Kidney epithelial cell (primary cell): ENCODE measurements around the gene FHDC1. TPM values are rescaled to one million over a fixed set of nuclear protein-coding genes. Genes with fewer than 3 reads are reported as not detected.

Experiments
- DNase-seq: peaks from one replicate; pipeline ENCODE4 v3.0.0-alpha.2; 2010; ENCODE audit warnings: low read depth
- H3K27me3 ChIP-seq: 2 replicates; pipeline ENCODE4 v1.6.0; 2011; ENCODE audit warnings: low read length; ENCODE audit not compliant: control insufficient read depth, insufficient read depth
- H3K36me3 ChIP-seq: 2 replicates; pipeline ENCODE4 v1.5.1; 2011; ENCODE audit warnings: low read length; ENCODE audit not compliant: control insufficient read depth, insufficient read depth
- H3K4me3 ChIP-seq: 2 replicates; pipeline ENCODE4 v1.5.1; 2011; ENCODE audit warnings: low read depth, mild to moderate bottlenecking, control low read depth, low read length
- CTCF ChIP-seq: IDR thresholded peaks from 2 replicates; pipeline ENCODE4 v1.5.1; 2011; ENCODE audit warnings: mild to moderate bottlenecking, moderate library complexity, low read length, control low read depth, inconsistent platforms; ENCODE audit not compliant: insufficient read depth, poor library complexity, severe bottlenecking
- total RNA-seq: library from RNA; depleted of rRNA; stranded (reverse); fragments of >200 nt; gene quantifications from 2 replicates; pipeline ENCODE4 v1.2.3, GENCODE V29; 2015

Gene FHDC1
- total RNA-seq, 1 donor from 2014 or later = 3.1 TPM

GRCh38 chr4:153024466-153024865 lies 88.3 kb downstream of the FHDC1 start:
- no peak overlapping the region for H3K4me3 ChIP-seq
- no peak for DNase-seq
- TF ChIP-seq CTCF = no peak
- H3K36me3 ChIP-seq = no peaks in the 10 kb centered on the region
- no peaks in the 10 kb centered on the region for H3K27me3 ChIP-seq

GRCh38 chr4:153025406-153025805 lies 89.3 kb downstream of the FHDC1 start:
- TF ChIP-seq CTCF = no peak
- H3K4me3 ChIP-seq = no peak overlapping the region
- H3K27me3 ChIP-seq = no peaks in the 10 kb centered on the region
- DNase-seq = no peak
- no peaks in the 10 kb centered on the region for H3K36me3 ChIP-seq

- TF ChIP-seq CTCF = no peak
- no peak for DNase-seq
- Histone ChIP-seq H3K27me3 (no peaks in the 10 kb centered on the region), H3K36me3 (no peaks in the 10 kb centered on the region), H3K4me3 (no peak overlapping the region)
Measured at GRCh38 chr4:153026591-153027346, 90.6 kb downstream of the FHDC1 start.

GRCh38 chr4:153027866-153028265 lies 91.7 kb downstream of the FHDC1 start:
- Histone ChIP-seq H3K36me3 (no peaks in the 10 kb centered on the region), H3K27me3 (no peaks in the 10 kb centered on the region), H3K4me3 (no peak overlapping the region)
- DNase-seq = no peak
- no peak for TF ChIP-seq CTCF

GRCh38 chr4:153028535-153028934 lies 92.4 kb downstream of the FHDC1 start:
- no peak for DNase-seq
- Histone ChIP-seq H3K27me3 (no peaks in the 10 kb centered on the region), H3K4me3 (no peak overlapping the region), H3K36me3 (no peaks in the 10 kb centered on the region)
- no peak for TF ChIP-seq CTCF

Other genes with a start within 250 kb of the FHDC1 start
- 0.14 and 0.29 TPM in 2 replicates for gene TIGD4, start 156.6 kb upstream of the FHDC1 start, total RNA-seq
- gene ARFIP1, start 156.4 kb upstream of the FHDC1 start, total RNA-seq = 34.2 and 45.6 TPM in 2 replicates